Testis (tissue), 3 donors: ENCODE results near the gene TCF12. TPM values are rescaled to one million over a fixed set of nuclear protein-coding genes. Genes with fewer than 3 reads are reported as not detected.

Source experiments
- DNase-seq: peaks from one replicate; pipeline ENCODE4 v3.0.0-alpha.2; 2019
- H3K27ac ChIP-seq, 2 donors: fragments of 200-600 bp; sonication (generic); one replicate each; pipeline ENCODE4 v1.5.1; 2019
- H3K27me3 ChIP-seq: fragments of 200-600 bp; sonication (generic); one replicate; pipeline ENCODE4 v1.5.1; 2019
- H3K36me3 ChIP-seq: fragments of 200-600 bp; sonication (generic); one replicate; pipeline ENCODE4 v1.5.1; 2017; ENCODE audit warnings: low read depth; ENCODE audit errors: missing control alignments
- H3K4me1 ChIP-seq: fragments of 200-600 bp; sonication (generic); one replicate; pipeline ENCODE4 v1.5.1; 2019
- H3K4me3 ChIP-seq, 2 donors: fragments of 200-600 bp; sonication (generic); one replicate each; pipeline ENCODE4 v1.5.1; 2017 to 2019
- H3K9me3 ChIP-seq: fragments of 200-600 bp; sonication (generic); one replicate; pipeline ENCODE4 v1.5.1; 2017
- POLR2A ChIP-seq: fragments of 450-650 bp; IDR thresholded peaks from one replicate; pipeline ENCODE4 v1.6.1; 2017; ENCODE audit warnings: antibody characterized with exemption, mild to moderate bottlenecking, moderate library complexity
- WGBS, 2 donors: methylation state at CpG; one replicate each; pipeline ENCODE4 v1.1.5; 2018; 5-methylcytosine and 5-hydroxymethylcytosine counted together
- intact Hi-C: fragments of 100-400 bp; cut with DNase I; formaldehyde crosslinking; loops from one replicate; pipeline ENCODE4 v1.15.1; 2023; ENCODE audit warnings: low total_unique reads
- polyA plus RNA-seq: library from polyadenylated mRNA; stranded (reverse); fragments of 350-450 nt; fragmentation: Illumina TruSeq; extraction: RNeasy Lipid Tissue Mini Kit (QIAGEN cat#74804); gene quantifications from one replicate; pipeline ENCODE4 v1.2.3, GENCODE V29; 2014; ENCODE audit warnings: low read depth, low replicate concordance; ENCODE audit not compliant: insufficient read depth
- total RNA-seq, 2 donors: library from RNA; depleted of rRNA; stranded (reverse); fragments of >200 nt; gene quantifications; one replicate each; pipeline ENCODE4 v1.2.3, GENCODE V29; 2016
- TF ChIP-seq, protein P1 (sequence below), 3 experiments: fragments of 450-650 bp in 2 of 3; fragments of 200-600 bp in 1 of 3; sonication (generic) in 1 of 3; IDR thresholded peaks; one replicate each; pipeline ENCODE4 v1.5.1; 2016 to 2019; ENCODE audit warnings: antibody characterized with exemption in 3 of 3, mild to moderate bottlenecking in 2 of 3, moderate library complexity in 1 of 3

Gene TCF12
- total and polyA plus RNA-seq, 3 donors from 2014 or later, result 51.8 to 152 (median 146) TPM

DNA sequence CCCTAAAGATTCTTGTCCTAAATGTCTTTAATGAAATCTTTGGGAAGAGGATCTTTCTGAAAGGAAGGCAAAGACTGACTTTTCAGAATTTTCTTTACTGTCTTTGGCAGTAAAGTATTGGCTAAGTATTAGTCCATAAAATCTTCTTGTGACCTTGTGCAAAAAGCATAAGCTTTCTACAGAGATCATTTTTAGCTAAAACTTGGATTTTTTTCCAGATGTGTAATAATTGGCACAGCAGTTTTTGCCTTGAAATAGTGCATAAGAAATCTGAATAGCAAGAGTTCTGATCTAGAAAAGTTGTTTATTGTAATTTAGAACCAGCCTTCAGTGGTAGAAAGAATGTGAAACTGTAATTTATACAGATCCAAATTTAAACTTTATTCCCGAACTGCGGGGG, 335.1 kb downstream of the TCF12 start:
- TF ChIP-seq POLR2A, result no peak
- TF ChIP-seq, protein P1, sequence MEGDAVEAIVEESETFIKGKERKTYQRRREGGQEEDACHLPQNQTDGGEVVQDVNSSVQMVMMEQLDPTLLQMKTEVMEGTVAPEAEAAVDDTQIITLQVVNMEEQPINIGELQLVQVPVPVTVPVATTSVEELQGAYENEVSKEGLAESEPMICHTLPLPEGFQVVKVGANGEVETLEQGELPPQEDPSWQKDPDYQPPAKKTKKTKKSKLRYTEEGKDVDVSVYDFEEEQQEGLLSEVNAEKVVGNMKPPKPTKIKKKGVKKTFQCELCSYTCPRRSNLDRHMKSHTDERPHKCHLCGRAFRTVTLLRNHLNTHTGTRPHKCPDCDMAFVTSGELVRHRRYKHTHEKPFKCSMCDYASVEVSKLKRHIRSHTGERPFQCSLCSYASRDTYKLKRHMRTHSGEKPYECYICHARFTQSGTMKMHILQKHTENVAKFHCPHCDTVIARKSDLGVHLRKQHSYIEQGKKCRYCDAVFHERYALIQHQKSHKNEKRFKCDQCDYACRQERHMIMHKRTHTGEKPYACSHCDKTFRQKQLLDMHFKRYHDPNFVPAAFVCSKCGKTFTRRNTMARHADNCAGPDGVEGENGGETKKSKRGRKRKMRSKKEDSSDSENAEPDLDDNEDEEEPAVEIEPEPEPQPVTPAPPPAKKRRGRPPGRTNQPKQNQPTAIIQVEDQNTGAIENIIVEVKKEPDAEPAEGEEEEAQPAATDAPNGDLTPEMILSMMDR (IDR thresholded peaks at IDR 0.05), result no peak
- H3K27ac ChIP-seq, result no peak overlapping the region
- intact Hi-C loops, result no loop called here
- no peak for DNase-seq
- H3K9me3 ChIP-seq, result no peaks in the 10 kb centered on the region
- H3K4me3 ChIP-seq, result no peak overlapping the region
- no peaks in the 10 kb centered on the region for H3K27me3 ChIP-seq
- H3K4me1 ChIP-seq, result no peaks in the 10 kb centered on the region
- 78 to 83% methylated on average over 2 of the region's 2 CpGs for WGBS, 2 donors
- no peaks in the 10 kb centered on the region for H3K36me3 ChIP-seq

DNA sequence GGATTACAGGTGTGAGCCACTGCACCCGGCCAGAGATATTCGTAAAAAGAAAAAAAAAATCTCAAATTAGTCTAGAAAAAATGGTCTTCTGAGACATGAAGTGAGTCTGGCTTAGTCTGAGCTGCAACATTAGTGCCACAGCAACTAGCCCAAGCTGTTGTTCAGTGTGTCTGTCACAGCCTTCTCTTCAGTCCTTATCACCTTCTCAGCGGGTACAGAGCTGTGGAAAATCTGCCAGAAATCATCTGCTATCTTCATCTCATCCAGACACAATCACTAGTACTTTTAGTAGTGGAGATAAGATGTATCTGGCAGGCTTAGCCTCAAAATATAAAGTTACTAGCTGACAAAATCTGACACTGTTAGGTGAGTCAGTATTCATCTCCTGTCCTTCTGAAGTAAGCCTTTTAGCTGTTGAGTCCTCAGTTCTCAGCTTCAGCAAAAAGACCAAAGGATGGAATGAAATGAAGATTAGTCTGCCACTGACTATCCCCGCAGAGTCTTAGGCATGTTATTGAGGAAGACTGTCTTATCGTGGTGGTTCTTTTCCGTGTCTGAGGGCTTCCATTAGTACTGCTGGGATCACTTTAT, 337.4 kb downstream of the TCF12 start:
- no peaks in the 10 kb centered on the region for H3K4me1 ChIP-seq
- H3K9me3 ChIP-seq, result no peaks in the 10 kb centered on the region
- intact Hi-C loops, result no loop called here
- DNase-seq, result no peak
- no peak overlapping the region for H3K27ac ChIP-seq
- H3K27me3 ChIP-seq, result no peaks in the 10 kb centered on the region
- H3K4me3 ChIP-seq, result no peak overlapping the region
- H3K36me3 ChIP-seq, result no peaks in the 10 kb centered on the region
- 87 to 90% methylated on average over 6 of the region's 6 CpGs for WGBS, 2 donors
- TF ChIP-seq, protein P1 (IDR thresholded peaks at IDR 0.05), result no peak
- TF ChIP-seq POLR2A, result no peak

DNA sequence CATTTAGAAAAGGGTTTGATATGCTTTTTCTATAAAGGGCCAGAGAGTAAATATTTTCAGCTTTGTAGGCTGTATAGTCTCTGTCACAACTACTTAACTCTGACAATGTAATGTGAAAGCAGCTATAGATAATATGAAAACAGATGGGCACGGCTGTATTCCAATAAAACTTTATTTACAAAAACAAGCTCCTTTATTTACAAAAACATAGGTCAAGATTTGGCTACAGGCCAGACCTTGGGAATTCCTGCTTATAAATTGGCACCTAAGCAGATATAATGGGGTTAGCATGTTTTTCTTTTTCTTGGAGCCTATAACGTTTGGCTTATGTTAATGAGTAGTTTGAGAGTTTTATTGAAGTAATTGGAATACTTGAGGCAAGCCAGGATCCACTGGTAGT, 338.5 kb downstream of the TCF12 start:
- Histone ChIP-seq H3K4me3 (no peak overlapping the region), H3K36me3 (no peaks in the 10 kb centered on the region), H3K27ac (no peak overlapping the region), H3K27me3 (no peaks in the 10 kb centered on the region), H3K9me3 (no peaks in the 10 kb centered on the region), H3K4me1 (no peaks in the 10 kb centered on the region)
- 65 to 73% methylated on average over 2 of the region's 2 CpGs for WGBS, 2 donors
- intact Hi-C loops, result no loop called here
- DNase-seq, result no peak
- TF ChIP-seq, protein P1 (IDR thresholded peaks at IDR 0.05), result no peak
- no peak for TF ChIP-seq POLR2A

DNA sequence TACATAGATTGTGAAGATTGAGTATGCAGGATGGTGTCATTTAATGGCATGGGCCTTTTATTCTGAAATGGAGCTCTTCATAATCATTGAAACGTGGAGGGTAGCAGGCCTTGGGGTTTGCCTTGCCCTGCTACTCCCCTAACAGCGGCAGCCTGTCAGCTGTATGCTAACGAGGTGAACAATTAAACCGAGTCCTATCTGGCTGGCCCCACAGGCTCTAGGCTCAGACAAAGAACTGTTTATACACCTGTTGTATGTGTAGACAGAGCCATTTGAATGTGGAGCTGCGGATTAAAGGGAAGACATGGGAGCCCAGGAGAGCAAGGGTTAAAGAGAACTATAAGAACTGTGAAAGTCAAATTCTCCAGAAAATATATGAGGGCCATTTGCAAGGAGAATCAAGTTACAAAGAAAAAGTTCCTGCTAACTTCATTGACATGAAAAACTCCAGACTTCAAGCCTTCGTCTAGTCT, 341.2 kb downstream of the TCF12 start:
- Histone ChIP-seq H3K36me3 (no peaks in the 10 kb centered on the region), H3K4me3 (no peak overlapping the region), H3K9me3 (no peaks in the 10 kb centered on the region), H3K27me3 (no peaks in the 10 kb centered on the region), H3K4me1 (no peaks in the 10 kb centered on the region), H3K27ac (no peak overlapping the region)
- DNase-seq, result no peak
- TF ChIP-seq, protein P1 (IDR thresholded peaks at IDR 0.05), result no peak
- TF ChIP-seq POLR2A, result no peak
- intact Hi-C loops, result no loop called here
- 64 to 65% methylated on average over 6 of the region's 6 CpGs for WGBS, 2 donors

DNA sequence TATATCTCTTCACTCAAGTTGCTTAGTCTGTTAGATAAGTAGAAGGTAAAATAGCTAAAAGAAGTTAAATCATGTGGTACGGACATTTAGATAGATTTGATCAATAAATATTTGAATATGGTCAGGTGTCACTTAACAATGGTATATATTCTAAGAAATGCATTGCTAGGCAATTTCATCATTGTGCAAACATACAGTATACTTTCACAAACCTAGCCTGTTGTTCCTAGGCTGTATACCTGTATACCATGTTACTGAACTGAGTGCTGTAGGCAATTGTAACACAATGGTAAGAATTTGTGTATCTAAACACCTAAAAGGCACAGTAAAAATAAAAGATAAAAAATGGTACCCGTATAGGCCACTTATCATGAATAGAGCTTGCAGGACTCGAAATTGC, 345.1 kb downstream of the TCF12 start:
- no peaks in the 10 kb centered on the region for H3K4me1 ChIP-seq
- H3K27ac ChIP-seq, result no peak overlapping the region
- H3K27me3 ChIP-seq, result no peaks in the 10 kb centered on the region
- no peak for DNase-seq
- no peaks in the 10 kb centered on the region for H3K36me3 ChIP-seq
- TF ChIP-seq, protein P1 (IDR thresholded peaks at IDR 0.05), result no peak
- no peak for TF ChIP-seq POLR2A
- intact Hi-C loops, result no loop called here
- H3K4me3 ChIP-seq, result no peak overlapping the region
- 85 to 88% methylated on average over 3 of the region's 3 CpGs for WGBS, 2 donors
- H3K9me3 ChIP-seq, result no peaks in the 10 kb centered on the region
